Measurements from ENCODE around the gene RRAGC.

DNA sequence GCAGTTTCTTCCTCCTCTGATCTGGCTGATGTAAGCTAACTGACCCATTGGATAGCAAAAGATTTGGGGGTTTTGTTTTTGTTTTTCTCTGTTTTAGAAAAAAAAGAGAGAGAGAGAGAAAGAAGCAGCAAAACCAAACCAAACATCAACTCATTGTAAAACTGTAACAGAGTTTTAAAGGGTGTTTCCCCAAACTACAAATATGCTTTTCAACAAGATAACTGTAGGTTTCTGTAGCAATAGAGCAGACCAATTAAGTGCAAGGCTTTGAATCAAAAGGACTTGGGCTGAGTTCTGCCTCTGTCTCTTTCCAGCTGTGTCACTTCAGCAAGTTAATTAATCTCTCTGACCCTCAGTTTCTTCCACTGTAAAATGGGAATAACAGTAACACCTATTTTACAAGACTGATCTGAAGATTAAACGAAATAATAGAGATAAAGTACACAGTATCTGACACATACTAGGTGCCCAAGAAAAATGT is 44.5 kb downstream of the RRAGC start:
- TF ChIP-seq, protein P1, sequence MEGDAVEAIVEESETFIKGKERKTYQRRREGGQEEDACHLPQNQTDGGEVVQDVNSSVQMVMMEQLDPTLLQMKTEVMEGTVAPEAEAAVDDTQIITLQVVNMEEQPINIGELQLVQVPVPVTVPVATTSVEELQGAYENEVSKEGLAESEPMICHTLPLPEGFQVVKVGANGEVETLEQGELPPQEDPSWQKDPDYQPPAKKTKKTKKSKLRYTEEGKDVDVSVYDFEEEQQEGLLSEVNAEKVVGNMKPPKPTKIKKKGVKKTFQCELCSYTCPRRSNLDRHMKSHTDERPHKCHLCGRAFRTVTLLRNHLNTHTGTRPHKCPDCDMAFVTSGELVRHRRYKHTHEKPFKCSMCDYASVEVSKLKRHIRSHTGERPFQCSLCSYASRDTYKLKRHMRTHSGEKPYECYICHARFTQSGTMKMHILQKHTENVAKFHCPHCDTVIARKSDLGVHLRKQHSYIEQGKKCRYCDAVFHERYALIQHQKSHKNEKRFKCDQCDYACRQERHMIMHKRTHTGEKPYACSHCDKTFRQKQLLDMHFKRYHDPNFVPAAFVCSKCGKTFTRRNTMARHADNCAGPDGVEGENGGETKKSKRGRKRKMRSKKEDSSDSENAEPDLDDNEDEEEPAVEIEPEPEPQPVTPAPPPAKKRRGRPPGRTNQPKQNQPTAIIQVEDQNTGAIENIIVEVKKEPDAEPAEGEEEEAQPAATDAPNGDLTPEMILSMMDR (conservative IDR thresholded peaks at IDR 0.05; ENCODE audit: low read length) = no peak
- no peak for TF ChIP-seq EZH2phosphoT487 (IDR thresholded peaks at IDR 0.05; ENCODE audit: borderline replicate concordance)

Data from Loucy (cell line).